Measurements from ENCODE around the gene THSD4.

- TF ChIP-seq, protein P1, sequence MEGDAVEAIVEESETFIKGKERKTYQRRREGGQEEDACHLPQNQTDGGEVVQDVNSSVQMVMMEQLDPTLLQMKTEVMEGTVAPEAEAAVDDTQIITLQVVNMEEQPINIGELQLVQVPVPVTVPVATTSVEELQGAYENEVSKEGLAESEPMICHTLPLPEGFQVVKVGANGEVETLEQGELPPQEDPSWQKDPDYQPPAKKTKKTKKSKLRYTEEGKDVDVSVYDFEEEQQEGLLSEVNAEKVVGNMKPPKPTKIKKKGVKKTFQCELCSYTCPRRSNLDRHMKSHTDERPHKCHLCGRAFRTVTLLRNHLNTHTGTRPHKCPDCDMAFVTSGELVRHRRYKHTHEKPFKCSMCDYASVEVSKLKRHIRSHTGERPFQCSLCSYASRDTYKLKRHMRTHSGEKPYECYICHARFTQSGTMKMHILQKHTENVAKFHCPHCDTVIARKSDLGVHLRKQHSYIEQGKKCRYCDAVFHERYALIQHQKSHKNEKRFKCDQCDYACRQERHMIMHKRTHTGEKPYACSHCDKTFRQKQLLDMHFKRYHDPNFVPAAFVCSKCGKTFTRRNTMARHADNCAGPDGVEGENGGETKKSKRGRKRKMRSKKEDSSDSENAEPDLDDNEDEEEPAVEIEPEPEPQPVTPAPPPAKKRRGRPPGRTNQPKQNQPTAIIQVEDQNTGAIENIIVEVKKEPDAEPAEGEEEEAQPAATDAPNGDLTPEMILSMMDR (IDR thresholded peaks at IDR 0.05): no peak
- no peak for TF ChIP-seq SIN3A (IDR thresholded peaks at IDR 0.05; ENCODE audit: borderline replicate concordance, insufficient read depth, low read depth, low read length)
Observed at GRCh38 chr15:71274448-71274798, 159.2 kb downstream of the THSD4 start.
